HG02571 (cell line): ENCODE measurements around the gene HM13.
"Not testable (repeated sequence)": the region's sequence is repeated elsewhere in the genome, so short reads cannot be mapped to it uniquely, and the experiment has no call there.

Source experiments
- ATAC-seq: cut with Tn5 transposase; IDR thresholded peaks from one replicate; pipeline ENCODE4 v1.9.1; 2021; ENCODE audit warnings: mild to moderate bottlenecking, moderate library complexity; ENCODE audit not compliant: unreplicated experiment

HM13 gene

DNA sequence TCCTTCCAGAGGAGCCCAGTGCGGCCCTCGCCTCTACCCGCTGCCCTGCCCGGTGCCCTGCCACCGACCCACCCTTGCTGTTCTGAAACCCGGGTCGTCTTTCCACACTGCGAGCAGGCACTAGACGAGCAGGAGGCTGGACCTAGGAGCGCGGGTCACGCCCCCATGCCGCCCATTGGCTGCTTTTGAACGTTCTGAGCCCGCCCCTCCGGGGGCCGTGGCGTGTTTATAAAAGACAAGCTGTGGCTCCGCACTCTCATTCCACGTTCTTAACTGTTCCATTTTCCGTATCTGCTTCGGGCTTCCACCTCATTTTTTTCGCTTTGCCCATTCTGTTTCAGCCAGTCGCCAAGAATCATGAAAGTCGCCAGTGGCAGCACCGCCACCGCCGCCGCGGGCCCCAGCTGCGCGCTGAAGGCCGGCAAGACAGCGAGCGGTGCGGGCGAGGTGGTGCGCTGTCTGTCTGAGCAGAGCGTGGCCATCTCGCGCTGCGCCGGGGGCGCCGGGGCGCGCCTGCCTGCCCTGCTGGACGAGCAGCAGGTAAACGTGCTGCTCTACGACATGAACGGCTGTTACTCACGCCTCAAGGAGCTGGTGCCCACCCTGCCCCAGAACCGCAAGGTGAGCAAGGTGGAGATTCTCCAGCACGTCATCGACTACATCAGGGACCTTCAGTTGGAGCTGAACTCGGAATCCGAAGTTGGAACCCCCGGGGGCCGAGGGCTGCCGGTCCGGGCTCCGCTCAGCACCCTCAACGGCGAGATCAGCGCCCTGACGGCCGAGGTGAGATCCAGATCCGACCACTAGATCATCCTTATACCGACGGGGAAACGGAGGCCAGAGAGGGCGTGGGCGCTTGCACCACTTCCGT, 91.0 kb downstream of the HM13 start, which contains the start of gene ID1:
Gene ID1, plus strand, starts transcription at position 259 of the 871 bp plus-strand sequence. Its CDS starts 99 bp downstream, at position 358.
- ATAC-seq = peak; percentile 89

DNA sequence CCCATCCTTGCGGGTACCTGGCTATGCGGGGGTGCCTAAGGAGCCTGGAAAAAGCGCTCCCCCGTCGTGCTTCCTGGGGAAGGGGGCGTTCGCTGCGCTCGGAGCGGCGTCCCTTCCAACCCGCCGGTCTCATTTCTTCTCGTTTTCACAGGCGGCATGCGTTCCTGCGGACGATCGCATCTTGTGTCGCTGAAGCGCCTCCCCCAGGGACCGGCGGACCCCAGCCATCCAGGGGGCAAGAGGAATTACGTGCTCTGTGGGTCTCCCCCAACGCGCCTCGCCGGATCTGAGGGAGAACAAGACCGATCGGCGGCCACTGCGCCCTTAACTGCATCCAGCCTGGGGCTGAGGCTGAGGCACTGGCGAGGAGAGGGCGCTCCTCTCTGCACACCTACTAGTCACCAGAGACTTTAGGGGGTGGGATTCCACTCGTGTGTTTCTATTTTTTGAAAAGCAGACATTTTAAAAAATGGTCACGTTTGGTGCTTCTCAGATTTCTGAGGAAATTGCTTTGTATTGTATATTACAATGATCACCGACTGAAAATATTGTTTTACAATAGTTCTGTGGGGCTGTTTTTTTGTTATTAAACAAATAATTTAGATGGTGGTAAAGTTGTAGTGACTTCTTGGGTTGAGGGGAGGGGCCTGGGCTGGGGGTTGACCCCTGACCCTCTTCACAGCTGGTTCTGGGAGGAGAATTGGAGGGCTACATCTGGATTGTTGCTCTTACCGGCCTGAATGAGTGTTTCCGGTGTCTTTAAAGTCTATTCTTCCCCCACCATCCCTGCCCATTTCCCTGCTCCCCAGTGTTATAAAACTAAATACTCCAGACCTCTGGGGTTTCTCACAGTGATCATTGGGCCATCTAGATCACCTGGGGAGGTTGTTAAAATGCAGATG, 91.9 kb downstream of the HM13 start:
- no peak for ATAC-seq

DNA sequence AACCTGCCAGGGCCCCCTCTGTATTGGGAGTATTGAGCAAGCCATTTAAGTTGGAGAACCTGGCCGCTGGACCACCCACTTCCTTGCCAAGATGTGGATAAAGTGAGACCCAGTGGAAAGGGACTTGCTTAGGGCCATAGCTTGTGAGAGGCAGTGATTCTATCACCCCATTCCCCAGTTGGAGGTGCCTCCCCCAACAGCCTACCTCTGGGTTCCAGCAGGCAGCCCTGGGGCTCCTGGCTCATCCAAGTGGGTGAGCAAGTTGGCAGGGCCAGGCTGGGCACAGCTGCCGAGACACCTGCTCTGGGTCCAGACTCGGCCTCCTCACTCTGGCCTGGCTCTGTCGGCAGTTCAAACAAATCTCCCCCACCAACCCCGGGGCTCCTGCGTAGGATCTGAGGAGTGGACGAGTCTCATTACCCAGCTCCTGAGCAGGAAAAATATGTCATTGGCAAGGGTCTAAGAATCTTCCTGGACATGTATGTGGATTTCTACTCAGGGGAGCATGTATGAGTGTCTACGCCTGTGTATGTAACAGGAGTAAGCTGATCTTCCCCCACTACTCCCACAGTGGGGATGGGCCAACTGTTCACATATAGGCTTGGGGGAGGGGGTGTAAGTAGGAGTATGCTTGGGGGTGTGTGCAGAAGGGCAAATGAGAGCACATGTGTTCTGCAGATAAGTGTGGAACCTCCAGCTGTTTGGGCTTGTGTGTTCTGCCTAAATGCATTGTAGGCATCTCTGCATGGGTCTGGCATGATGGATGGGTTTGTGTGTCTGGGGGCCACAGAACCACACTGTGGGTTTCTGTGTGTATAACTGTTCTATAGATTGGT, 92.8 kb downstream of the HM13 start:
- no peak for ATAC-seq

DNA sequence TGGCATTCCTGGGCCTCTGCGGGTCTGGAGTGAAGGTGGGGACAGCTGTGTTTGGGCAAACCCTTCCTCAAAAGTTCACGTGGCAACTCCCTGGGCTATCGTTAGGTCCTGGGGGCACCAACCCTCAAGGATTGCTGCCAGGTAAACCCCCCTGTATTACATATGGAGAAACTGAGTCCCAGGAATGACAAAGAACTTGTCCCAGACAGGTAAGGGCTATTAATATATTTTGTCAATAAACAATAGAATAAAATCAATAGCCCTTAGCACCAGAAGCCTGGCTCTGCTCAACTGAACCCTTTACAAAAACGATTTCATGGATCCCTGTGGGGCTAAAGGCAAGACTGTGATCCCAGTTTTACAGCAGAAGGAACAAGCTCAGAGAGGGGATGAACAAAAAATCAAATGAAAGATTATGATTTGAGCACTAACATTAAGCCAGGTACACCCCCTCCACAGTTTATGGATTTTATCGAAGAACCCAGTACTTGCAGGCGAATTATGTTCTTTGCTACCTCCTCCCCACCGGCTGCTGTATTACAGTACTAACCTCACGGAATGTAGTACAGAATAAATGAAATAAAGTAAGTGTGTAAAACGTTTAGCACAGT, 93.5 kb downstream of the HM13 start:
- no peak for ATAC-seq

DNA sequence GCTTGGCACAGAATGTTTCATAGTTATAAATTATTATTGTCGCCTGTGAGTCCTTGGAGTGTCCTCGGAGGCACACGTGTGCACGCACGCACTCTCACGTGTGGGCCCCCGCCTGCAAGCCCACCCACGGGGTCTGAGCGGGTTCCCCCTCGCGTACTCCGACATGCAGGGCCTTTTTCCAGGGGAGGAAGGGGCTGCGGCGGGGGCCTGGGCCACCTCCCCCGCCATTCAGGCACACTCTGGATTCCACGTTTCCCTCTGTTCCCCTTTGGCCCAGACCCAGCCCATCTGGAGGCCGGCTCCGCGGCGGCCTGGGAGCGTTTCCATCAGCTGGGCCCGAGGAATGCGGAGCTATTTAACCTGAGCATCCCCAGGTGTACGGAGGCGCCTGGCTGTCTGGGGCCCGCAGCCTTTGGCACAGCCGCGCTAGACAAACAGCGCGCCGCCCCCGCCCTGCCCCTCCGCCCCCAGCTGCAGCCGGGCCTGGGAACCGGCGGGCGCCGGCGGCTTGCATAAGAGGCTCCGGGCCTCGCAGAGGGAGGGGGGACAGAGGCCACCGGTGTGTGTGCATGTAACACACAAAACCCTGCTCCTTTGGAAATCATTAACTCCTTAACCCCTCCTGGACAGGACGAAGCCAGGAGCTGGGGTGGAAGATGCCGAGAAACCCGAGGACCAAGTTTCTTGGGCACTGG, 94.2 kb downstream of the HM13 start:
- no peak for ATAC-seq

DNA sequence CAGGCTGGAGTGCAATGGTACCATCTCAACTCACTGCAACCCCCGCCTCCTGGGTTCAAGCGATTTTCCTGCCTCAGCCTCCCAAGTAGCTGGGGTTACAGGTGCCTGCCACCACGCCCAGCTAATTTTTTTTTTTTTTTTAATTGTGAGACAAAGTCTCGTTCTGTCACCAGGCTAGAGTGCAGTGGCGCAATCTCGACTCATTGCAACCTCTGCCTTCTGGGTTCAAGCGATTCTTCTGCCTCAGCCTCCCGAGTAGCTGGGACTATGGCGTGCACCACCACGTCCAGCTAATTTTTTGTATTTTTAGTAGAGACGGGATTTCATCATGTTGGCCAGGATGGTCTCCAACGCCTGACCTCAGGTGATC, 98.0 kb downstream of the HM13 start:
- not testable (repeated sequence) for ATAC-seq

DNA sequence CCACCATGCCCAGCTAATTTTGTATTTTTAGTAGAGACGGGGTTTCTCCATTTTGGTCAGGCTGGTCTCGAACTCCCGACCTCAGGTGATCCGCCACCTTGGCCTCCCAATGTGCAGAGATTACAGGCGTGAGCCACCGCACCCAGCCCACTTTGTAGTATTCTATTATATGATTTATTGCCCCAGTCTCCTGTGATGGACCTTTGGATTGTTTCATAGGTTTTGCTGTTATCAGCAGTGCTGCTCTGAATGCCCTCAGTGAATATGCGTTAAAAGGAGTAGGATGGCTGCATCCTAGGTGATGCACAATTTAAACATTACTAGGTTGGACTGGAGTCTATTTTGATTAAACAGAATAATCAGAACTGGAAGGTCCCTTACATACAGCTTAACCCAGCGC, 101.2 kb downstream of the HM13 start:
- no peak for ATAC-seq

DNA sequence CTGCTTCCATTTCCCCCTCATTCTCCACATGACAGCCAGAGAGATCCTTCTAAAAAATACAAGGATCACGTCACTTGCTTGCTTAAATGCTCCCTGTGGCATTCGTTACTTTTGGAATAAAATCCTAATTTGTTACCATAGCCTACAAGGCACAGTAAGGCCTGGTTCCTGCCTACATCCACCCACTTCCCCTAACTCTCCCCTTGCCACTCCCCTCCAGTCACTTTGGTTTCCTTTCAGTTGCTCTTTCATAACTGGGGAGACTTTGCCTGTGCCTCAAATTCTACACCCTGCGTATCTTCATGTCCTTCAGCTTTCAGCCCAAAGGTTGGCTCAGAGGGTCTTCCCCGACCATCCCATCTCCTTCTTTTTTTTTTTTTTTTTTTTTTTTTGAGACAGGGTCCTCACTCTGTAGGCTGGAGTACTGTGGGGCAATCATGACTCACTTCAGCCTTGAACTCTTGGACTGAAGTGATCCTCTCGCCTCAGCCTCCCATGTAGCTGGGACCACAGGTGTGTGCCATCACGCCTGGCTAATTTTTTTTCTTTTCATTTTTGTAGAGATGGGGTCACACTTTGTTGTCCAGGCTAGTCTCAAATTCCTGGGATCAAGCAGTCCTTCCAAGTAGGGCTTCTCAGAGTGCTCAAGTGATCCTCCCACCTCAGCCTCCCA, 103.3 kb downstream of the HM13 start:
- no peak for ATAC-seq
